Activated CD8-positive, alpha-beta memory T cell treated with anti-CD3 and anti-CD28 coated beads, Interleukin-2, amount 50 U/mL, for 24 hours (primary cell): ENCODE measurements around the gene ITIH6.

ENCODE experiments used
- DNase-seq: peaks from one replicate; pipeline ENCODE4 v3.0.0-alpha.2; 2020; ENCODE audit errors: extremely low read depth

The ITIH6 gene

DNA sequence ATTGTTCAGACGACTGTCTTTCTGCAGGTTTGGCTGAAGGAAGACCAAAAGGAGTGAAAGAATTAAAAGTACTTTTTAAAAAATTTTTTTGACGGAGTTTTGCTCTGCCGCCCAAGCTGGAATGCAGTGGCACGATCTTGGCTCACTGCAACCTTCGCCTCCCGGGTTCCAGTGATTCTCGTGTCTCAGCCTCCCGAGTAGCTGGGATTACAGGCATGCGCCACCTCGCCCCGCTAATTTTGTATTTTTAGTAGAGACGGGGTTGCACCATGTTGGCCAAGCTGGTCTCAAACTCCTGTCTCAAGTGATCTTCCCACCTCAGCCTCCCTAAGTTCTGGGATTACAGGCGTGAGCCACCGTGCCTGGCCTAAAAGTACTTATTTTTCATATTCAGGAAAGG lies 86.3 kb downstream of the ITIH6 start:
- DNase-seq = no peak

DNA sequence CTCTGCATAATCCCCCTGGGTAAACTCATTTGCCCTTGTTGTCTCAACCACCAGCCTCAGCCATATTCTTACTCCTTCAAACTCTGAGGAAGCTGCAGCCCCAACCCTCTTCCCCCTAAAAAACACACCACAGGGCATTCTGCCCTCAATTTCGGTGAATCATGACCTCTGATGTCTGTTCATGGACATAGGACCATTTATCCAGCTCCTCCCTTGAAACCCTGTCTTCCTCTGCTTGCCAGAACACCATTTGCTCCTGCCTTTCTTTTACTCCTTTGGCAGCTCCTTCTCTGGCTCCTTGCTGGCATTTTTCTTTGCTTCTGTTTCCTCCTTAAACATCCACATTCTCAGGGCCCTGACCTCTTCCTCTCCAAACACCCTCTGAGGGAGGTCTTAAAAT lies 87.1 kb downstream of the ITIH6 start:
- DNase-seq = no peak

DNA sequence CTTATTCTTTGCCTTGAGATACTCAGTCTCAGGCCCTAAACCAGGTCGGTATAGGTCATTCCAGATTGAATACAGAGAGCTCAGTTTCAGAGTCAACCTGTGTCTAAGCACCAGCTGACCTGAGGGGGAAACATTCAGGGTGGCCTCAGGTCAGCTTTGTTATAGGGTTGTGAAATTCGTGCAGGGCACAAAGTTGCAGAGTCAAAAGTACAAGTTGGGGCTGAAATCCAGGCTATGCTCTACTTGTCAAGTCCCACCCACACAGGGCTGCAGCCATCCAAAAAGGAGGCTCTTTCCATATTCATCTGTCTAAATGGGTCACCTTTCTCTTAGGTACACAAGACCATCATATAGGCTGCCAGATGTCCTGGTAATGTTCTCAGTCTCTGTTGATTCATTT lies 89.7 kb downstream of the ITIH6 start:
- no peak for DNase-seq
